GM12891 (cell line): Measurements from ENCODE around the gene COL5A1.

Source experiments
- POLR2A ChIP-seq: IDR thresholded peaks from 2 replicates; pipeline ENCODE4 v1.6.1; 2011; ENCODE audit warnings: low read depth, low read length, control low read depth
- SPI1 ChIP-seq: IDR thresholded peaks from 2 replicates; pipeline ENCODE4 v1.6.1; 2011; ENCODE audit warnings: low read depth, low read length, control low read depth

- TF ChIP-seq POLR2A (no peak), SPI1 (no peak)
Observed at GRCh38 chr9:134627417-134628353, 13.9 kb upstream of the COL5A1 start.
